HG03432 (cell line): ENCODE results near the gene PACSIN2.
"Not testable (repeated sequence)": the region's sequence is repeated elsewhere in the genome, so short reads cannot be mapped to it uniquely, and the experiment has no call there.

Source experiments
- ATAC-seq: cut with Tn5 transposase; IDR thresholded peaks from one replicate; pipeline ENCODE4 v1.9.1; 2021; ENCODE audit warnings: mild to moderate bottlenecking, moderate library complexity; ENCODE audit not compliant: unreplicated experiment

PACSIN2 gene

DNA sequence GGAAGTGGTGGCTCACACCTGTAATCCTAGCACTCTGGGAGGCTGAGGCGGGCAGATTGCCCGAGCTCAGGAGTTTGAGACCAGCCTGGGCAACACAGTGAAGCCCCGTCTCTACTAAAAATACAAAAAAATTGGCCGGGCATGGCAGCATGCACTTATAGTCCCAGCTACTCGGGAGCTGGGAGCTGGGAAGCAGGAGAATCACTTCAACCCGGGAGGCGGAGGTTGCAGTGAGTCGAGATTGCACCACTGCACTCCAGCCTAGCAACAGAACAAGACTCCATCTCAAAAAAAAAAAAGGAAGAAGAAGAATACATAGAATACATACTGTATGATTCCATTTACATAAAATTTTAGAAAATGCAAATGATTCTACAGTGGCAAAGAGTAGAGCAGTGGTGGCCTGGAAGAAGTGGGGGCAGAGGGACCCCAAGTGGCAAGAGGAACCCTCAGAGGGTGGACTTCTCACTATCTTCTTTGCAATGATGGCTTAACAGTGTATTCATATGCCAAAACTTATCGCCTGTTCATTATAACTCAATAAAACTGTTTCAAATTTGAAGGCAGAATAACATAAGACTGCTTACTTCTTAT lies 22.0 kb downstream of the PACSIN2 start:
- no peak for ATAC-seq

GRCh38 chr22:42992092-42992491 lies 22.9 kb downstream of the PACSIN2 start:
- ATAC-seq = no peak

DNA sequence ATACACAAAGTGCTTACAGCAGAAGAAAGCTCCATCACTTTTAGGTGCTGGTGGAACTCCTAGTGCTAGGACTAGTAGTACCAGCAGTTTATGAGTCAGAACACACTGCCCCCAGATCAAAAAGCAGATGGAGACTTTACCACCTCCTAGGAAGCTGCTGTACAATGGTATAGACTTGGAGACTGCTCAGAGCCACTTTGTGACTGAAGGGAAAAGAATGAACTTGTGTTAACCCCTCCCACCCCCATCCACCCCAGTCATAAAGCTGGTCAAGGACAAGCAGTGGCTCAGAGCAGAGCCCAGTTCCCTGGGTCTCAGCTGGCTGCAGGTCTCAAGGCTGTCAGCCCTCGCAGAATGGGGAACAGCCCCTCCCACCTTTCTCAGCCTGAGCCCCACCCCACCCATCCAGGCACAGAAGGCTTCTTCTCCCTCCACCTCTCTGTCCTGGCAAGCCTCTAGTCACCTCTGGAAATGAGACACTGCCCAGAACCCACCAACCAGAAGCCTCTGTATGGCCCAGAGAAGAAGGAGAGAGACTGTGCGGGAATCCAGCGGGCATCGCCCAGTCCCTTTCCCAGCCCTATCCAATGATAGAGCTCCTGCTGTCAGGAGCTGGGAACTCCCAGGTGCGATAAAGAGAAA lies 23.8 kb downstream of the PACSIN2 start:
- ATAC-seq = no peak

DNA sequence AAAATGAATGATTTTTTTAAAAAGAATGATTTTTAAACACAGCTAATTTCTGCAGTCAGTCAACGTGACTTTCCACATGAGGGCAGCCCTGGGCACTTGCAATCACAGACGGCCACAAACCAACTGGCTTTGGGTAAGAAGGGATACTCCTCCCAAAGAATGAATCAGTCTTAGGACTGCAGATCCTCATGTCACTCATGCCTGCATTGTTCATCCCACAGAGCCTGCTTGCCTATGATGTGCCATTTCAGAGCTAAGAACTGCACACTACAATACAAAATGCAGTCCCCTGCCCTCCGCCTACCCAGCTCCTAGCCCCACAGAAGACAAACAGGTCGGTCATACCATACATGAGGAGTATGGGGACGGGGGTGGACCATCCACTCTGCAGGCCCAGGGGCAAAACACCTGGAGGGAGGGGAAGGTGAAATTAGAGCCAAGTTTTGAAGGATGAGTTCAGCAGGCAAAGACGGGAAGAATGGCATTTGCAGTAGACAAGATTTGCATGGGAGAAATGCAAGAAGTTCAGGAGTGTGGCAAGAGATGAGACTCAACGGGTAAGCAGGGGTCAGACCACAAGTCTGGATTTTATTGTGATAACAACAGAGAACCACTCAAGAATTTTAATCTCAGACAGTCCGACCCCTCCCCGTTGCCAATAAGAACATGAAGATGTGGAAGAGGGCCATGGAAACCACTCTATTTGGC lies 24.7 kb downstream of the PACSIN2 start:
- ATAC-seq = no peak

- ATAC-seq = no peak
Measured at GRCh38 chr22:42986115-42986514, 28.8 kb downstream of the PACSIN2 start.

- ATAC-seq = no peak
Measured at GRCh38 chr22:42985531-42985905, 29.4 kb downstream of the PACSIN2 start.

DNA sequence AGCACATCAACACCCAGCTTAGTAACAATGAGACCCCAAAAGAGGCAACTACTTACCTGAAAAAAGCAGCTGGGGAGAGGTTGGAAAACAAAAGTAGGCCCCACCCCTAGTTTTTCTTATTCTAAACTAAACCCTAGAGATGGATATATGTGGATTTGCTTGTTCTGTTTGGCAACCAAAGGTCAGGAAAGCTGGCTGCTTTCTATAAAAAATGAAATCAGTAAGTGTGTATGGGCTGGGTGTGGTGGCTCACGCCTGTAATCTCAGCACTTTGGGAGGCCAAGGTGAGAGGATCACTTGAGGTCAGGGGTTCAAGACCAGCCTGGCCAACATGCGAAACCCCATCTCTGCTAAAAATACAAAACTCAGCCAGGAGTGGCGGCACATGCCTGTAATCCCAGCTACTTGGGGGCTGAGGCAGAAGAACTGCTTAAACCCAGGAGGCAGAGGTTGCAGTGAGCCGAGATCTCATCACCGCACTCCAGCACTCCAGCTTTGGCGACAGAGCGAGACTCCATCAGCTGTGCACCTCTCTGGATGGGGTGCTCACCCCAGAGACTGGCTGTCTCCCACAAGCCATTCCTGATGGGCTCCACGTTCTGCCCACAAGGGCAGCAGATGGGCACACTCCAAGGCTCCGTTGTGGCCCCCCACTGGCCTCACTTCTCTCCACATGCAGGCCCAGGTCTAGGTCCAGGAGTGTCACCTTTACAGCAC lies 30.0 kb downstream of the PACSIN2 start:
- ATAC-seq = no peak

DNA sequence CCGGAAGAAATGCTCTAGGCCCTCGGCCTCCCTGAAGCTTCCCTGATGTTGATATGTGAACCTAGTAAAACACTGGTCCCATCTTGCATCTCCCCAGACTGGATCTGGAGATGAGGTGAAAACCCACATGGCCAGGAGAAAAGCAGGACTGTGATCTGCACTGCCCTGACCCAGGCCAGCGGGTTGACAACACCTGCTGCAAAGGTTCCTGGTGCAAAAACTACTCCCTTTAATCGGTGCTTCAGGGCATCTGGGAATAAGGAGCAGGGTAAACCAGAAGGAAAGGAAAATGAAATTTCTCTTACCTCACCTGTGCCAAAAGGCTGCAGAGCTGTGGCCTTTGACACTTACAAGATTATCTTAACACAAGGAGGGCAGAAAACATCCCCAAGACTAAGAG lies 30.6 kb downstream of the PACSIN2 start:
- no peak for ATAC-seq

DNA sequence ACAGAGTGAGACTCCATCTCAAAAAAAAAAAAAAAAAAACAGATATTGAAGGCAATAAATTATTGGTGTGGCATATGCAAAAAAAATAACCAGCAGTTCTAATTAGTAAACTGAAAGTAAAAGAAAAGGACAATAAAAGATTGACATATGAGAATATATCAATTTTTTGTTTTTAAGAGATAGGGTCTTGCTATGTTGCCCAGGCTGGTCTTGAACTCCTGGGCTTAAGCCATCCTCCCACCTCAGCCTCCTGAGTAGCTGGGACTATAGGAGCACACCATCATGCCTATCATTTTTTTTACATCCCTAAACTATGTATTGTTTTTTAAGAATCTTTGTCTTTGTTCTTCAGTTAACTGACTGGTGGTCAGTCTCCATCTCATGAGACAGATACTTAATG lies 31.5 kb downstream of the PACSIN2 start:
- no peak for ATAC-seq

- no peak for ATAC-seq
Measured at GRCh38 chr22:42979606-42980005, 35.3 kb downstream of the PACSIN2 start.

DNA sequence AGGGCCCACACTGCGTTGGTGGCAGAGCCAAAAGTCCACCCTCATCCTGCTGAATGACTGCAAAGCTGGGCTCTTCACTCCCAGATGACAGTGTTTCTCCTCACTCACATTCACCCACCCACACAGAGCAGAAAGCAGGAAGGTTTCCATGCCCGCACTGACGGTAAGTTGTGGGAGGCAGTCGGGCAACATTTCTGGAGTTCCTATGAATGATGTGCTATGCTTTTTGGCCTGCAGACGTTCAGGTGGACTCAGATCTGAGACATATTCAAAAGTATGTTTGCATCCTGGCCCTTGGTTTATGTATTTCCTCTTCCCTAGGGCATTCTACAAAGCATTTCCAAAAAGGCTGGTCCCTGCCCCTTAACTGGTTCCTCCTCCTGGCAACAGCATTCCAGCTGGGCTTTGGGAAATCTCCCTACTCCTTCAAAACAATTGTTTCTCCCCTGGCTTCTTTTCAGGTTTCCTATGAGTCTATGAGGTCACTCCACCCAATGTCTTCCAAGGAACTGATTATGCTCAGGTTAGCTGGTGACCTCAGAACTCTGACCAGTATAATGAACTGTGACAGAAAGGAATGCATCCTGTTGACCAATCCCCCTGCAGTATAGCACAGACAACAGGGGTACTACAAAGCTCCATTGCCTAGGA lies 36.4 kb downstream of the PACSIN2 start:
- no peak for ATAC-seq

DNA sequence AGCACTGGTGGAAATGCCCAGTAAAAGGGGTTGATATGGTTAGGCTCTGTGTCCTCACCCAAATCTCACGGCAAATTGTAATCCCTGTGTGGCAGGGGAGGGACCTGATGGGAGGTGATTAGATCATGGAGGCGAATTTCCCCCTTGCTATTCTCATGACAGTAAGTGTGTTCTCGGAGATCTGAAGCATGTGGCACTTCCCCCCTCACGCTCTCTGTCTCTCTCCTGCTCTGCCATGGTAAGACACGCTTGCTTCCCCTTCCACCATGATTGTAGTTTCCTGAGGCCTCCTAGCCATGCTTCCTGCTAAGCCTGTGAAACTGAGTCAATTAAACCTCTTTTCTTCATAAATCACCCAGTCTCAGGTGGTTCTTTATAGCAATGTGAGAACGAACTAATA lies 37.4 kb downstream of the PACSIN2 start:
- no peak for ATAC-seq

DNA sequence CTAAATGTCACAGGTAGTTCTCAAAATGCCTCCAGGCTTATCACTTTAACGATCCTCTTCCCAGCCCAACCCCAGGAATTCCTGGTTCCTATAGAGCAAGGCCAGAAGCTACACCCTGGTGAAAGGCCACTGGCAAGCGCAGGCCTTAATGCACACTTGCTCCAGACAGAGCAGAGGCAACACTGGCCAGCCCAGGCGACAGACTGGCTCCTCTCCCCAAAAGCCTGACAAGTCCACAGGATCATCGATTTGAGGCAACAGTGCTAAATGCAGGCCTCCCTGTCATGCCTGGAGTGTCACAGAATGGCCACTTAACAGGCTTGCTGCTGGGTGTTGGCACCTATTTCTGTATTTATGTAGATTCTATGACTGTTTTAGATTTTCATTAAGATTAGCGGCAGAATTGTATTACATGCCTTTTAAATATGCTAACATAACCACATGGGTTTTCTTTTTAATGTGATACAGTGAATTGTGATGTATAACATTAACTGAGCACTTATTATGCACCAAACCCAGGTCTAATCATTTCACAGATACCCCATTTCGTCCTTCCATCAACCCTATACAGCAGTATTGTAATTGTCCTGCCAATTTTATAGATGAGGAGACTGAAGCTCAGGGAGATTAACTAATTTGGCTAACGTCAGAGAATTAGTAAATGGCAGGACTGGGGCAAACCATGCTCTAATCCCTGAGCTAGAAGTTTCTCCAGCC lies 38.6 kb downstream of the PACSIN2 start:
- no peak for ATAC-seq

- no peak for ATAC-seq
Measured at GRCh38 chr22:42974223-42974622, 40.7 kb downstream of the PACSIN2 start.

GRCh38 chr22:42973536-42973881 lies 41.4 kb downstream of the PACSIN2 start:
- ATAC-seq = no peak

- no peak for ATAC-seq
Measured at GRCh38 chr22:42972649-42973535, 42.1 kb downstream of the PACSIN2 start.

GRCh38 chr22:42971473-42971860 lies 43.5 kb downstream of the PACSIN2 start:
- not testable (repeated sequence) for ATAC-seq

DNA sequence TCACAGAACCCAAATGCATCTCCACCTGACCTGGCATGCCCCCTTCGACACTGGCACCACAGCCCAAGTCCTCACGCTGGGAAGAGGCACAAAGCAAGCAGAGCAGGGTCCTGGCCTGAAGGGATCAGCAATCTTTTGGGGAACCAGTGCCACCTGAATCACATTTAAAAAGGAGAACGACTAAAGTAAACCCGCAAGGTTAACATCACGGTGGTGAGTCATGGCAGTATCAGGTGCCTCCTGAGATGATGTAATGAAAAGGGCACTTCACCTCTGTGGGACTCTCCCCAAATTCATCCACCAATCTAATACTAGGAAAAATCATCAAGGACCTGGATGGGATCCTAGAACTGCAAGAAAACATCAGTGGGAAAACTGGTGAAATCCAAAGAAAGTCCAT lies 44.9 kb downstream of the PACSIN2 start:
- ATAC-seq = no peak

DNA sequence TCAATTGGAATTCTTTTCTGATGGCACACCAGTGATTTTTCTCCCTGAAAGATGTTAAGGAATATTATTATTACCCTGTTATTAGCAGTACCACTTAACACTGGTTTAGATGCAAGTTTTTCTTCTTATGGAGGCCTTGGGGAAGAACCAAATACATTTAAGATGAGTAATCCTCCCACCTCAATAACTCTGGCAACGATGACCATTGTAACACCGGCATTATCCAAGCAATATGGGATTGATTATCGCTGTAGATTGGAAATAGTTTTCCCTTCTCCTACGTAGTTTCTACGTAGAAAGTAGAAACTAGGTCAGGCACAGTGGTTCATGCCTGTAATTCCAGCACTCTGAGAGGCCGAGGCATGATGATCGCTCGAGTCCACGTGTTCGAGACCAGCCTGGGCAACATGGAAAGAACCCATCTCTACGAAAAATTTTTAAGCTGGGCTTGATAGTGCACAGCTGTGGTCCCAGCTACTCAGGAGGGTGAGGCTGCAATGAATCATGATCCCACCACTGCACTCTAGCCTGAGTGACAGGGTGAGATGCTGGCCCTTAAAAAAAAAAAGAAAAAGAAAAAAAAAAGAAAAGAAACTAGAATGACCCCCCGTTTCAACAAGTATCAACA lies 45.5 kb downstream of the PACSIN2 start:
- ATAC-seq = no peak
